Left hindlimb (tissue), 1 donor: Measurements from ENCODE around the gene TEDC1.

Experiments
- DNase-seq: peaks from one replicate; pipeline ENCODE4 v3.0.0-alpha.2; 2018

Gene TEDC1

DNA sequence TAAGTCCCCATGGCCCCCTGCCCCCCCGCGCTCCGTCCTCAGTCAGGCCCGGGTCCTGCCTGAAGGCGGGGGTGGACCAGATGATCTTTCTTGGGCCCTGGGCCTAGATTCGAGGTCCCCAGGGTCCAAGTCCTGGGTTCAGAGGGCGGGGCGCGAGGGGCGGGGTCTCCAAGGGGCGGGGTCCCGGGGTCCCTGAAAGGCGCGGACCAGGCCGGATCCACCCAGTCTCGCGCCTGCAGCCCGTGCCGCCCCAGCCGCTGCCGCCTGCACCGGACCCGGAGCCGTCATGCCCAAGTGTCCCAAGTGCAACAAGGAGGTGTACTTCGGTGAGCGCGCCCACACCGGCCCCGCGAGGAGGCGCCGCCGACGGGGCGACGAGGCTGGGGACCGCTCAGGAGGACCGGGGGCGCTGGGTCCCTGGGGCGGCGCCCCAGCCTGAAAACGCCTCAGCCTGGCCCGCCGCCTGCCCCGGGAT, 4.0 kb upstream of the TEDC1 start:
- peak; percentile 70 for DNase-seq

DNA sequence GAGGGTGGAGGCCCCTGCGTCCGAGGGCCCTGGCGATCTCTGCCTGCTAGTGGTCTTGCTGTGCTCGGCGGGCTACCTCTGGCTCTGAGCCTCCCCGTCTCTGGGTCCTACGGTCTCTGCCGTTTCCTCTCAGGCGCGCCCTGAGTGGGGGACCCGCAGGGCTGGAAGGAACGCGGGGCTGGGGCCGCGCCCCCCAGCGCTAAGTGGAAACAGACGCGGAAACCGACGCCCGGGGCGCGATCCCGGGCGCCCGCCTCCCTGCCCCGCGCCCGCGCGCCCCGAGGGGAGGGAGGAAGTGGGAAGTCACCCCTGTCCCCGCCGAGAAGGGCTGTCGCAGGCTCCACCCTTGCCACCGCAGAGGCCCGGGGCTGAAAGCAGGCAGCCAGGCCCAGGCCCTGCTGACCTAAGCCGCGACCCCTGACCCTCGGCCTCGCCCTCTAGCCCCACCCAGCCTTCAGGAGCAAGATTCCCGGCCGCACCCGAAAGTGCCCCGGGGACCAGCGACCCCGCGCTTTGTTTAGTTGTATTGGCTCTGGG, 3.5 kb upstream of the TEDC1 start:
- DNase-seq, result peak; percentile 65

DNA sequence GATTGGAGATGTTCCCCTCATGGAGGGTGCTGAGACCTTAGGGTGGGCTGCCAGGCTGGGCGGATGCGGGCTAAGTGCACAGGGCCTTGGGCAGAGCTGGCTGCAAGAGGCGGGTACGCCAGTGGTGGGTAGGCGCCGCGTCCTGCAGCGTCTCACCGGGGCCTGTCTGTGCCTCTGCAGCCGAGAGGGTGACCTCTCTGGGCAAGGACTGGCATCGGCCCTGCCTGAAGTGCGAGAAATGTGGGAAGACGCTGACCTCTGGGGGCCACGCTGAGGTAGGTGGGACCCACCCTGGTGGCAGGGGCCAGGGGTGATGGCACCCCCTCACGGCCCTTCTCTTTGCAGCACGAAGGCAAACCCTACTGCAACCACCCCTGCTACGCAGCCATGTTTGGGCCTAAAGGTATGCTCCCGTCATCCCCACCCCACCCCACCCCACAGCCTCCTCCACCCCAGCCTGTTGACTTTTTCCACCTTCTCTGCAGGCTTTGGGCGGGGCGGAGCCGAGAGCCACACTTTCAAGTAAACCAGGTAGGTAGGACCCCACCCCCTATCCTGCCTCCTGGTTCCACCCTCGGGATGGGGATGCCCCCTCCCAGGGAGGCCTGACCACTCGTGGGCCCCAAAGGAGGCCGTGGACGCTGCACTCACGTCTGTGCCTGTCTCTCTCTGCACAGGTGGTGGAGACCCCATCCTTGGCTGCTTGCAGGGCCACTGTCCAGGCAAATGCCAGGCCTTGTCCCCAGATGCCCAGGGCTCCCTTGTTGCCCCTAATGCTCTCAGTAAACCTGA, 2.9 kb upstream of the TEDC1 start:
- peak; percentile 54 for DNase-seq

DNA sequence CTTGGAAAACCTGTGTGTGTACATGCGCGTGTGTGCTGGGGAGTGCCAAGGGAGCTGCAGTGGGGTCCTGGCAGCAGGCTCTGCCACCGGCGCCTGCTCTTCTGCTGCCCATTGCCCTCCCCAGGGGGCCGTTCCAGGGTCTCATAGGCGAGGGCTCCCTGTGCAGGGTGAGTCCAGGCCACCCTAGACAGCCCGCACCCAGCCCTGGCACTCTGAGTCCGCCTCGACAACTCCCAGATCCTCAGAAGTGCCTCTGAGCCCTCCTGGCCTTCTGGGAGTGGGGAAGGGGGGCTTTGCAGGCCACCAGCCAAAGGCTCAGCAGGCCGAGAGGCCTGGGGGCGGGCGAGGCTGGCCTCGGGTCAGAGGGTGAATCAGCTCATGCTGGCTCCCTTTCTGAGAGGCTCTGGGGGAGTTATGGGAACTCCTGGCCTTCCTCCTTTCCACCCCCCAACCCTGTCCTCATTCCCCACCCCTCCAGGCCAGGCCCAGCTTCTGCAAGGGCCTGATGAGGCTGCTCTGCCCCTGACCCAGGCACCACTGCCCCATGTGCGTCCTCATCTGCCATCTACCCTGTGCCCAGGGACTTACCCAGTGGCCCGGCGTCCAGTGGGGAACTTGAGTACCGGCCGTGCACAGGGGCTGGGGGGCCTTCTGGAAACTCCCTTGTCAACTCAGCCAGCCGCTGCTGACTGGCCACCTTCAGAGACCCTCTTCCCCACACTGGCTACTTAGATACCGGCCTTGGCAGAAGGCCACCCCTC, 2.1 kb upstream of the TEDC1 start:
- peak; percentile 47 for DNase-seq

DNA sequence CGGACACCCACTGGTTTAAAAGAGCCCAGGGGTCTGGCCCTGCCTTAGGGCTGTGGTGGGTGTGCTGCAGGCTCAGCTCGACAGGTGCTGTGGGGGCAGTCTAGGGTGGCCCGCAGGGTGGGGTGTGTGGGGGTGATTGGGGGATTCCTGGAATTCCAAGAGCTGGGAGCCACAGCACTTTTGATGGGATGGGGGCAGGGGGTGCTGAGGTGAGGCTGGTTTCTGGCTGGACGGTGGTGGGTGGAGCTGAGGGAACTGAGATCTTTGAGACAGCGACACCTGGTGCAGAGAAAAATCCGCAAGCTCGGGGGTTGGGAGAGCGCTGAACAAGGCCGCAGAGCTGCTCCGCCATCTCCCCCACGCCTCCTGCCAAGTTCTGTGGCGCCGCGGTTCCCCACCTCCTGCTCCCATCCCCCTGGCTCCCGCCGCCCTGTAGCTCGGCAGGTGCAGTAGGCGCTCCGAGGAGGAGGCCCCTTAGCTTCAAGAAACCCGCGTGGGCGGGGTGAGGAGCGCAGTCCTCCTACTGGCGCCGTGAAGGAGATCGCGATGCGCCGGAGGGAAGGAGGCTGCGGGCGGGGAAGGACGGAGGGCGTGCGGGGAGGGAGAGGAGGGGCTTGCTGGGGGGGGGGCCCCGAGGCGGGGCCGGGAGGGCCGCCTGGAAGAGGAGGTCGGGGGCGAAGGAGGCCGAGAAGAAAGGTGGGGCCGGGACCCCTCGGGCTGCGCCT, 1.3 kb upstream of the TEDC1 start:
- DNase-seq, result peak; percentile 92

DNA sequence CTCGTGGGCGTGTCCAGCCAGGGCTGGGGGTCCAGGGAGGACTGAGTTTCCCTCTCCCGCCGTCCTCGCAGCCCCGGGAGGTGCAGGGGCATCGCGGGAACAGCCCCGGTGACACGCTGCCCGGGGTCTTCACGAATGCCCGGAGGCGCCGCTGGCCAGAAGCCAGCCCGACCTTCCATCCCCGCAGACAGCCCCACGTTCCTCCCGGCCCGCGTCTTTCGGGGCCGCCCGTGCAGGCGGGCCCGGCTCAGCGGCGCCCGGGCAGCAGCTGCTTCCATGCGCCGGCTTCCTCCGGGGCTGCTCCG, 827 bp upstream of the TEDC1 start:
- DNase-seq, result no peak

DNA sequence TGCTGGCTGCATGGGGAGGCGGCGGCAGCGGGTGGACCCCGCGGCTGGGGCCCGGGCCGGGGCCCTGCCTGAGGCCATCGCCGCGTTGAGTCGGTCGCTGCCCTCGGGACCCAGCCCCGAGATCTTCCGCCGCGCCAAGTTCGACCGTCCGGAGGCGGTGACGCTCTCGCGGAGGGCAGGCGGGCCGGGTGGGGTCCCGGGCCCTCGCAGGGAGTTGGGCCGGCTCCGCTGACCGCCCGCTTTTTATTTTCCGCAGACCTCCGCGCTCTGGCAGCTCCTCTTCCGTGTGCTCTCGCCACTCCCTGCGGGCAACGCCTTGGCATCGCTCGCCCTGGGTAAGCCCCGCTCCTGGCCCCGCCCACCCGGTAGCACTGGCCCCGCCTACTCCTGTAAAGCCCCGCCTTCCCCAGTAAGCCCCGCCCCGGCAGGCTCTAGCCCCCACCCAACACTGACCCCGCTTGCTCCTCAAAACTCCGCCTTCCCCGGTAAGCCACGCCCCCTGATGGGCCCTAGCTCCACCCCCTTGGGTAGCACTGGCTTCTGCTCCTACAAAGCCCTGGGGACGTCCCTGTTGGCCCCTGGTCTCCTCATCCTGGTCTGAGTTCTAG, 424 bp downstream of the TEDC1 start:
- DNase-seq, result peak; percentile 82

DNA sequence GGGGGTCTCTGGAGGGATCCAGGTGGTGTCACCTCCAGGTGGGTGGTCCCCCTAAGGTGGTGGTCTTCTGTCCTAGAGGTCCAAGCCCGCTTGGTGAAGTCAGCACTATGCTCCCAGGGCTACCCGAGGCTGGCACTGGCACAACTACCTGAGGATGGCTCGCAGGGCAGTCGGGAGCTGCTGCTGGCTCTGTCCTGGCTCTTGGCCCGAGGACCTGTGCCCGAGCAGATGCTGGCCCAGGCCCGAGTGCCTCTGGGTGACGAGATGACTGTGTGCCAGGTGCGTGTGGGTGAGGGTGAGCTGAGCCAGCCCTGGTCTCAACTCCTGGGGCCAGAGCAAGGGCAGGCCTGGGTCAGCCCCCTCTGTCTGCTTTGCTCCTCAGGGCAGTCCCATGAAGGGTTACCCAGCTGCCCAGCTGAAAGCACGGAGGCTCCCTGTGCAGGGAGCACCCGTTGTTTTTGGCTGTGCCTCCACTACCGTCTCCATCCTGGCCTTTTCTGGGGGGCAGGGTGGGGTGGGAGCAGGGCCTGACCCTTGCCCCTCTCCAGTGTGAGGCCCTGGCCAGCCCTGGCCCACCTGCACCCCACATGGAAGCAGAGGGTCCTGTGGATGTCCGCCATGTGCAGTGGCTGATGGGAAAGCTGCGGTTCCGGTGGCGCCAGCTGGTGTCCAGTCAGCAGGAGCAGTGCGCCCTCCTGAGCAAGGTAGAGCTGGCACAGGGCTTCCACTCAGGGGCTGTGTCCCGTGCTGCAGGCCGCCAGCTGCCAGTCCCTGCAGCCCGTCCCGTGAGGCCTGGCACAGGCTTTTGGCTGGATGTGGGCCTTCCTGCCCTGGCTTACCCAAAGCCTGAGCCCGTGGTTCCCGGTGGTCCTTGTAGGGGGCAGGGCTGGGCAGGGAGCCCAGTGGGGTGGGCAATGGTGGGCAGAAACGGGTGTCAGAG, 1.3 kb downstream of the TEDC1 start:
- DNase-seq, result peak; percentile 67

DNA sequence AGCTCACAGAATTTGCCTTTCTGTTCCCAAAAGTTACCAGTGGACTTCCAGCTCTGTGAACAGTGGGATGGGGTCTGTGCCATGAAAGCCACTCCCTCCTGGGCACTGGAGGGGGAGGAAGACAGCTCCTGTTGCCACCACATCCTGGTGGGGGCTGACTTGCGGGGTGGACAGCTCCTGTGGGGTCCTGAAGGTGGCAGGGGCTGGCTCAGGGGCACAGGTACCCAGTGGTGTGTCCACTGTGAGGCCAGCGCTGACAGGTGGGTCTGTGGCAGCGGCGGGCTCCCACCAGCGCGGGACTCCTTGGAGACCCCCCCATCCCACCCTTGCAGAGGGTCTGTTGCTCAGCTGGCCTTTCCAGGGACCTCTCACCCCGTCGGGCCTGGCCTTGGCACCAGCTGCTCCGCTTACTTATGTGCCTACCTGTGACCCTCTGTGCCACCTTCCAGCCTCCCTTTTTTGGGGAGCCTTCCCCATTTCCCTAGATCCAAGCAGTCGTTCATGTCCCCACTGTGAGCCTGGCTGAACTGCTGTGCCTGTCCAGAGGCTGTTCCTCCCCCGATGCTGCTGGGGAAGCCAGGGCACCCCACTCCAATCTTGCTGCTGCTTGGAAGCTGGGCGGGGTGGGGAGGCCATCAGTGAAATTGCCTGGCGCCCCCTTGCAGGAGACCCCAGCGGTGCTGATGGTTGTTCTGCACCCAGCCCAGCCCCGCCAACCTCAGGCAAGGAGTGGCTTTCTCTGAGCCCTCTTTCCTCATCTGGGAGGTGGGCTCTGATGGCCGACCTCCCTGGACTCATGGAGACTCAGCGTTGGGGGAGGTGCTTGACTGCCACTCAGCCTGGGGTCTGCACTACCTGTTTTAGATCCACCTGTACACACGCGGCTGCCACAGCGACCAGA, 2.2 kb downstream of the TEDC1 start:
- DNase-seq, result peak; percentile 48

DNA sequence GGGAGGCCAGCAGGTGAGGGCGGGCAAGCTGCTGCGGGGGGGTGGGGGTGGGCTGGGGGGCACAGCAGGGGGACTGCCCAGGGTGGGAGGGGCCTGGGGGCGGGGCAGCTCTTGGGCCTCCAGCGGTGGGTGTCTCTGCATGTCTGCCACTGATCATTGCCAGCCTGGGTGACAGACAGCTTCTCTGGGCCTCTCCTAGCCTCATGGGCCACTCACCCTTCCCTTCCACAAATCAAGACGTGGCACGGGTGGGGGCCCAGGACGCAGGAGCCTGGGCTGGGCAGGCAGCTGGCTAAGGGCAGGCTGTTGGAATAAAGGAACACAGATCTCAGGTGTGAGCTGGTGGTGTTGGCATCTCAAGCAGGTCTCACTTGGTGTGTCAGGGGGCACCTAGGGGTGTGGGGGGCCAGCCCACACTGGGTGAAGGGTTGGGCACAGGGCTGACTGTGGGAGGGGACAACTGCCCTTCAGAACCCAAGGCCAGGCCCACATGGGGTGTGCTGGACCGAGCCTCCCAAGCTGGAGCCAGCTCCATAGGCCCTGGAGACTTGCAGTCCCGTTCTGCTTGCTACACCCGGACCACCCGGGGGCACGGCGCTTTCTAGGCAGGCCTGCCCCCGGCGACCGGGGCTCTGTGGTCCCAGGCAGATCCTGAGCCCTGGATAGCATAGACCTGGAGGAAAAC, 3.0 kb downstream of the TEDC1 start:
- no peak for DNase-seq

DNA sequence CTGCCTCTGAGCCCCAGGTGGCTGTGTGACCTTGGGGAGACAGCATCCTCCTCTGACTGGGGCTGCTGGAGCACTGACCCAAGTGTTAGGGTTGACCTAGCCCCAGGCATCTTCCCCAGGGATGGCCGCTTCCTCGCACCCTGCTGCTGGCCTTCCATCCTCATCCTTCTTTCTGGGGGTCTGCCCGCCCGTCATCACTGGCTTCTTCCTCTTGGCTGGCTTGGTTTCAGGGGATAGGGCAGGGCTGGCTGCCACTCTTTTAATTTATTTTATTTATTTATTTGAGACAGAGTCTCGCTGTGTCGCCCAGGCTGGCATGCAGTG, 3.5 kb downstream of the TEDC1 start:
- DNase-seq, result no peak

DNA sequence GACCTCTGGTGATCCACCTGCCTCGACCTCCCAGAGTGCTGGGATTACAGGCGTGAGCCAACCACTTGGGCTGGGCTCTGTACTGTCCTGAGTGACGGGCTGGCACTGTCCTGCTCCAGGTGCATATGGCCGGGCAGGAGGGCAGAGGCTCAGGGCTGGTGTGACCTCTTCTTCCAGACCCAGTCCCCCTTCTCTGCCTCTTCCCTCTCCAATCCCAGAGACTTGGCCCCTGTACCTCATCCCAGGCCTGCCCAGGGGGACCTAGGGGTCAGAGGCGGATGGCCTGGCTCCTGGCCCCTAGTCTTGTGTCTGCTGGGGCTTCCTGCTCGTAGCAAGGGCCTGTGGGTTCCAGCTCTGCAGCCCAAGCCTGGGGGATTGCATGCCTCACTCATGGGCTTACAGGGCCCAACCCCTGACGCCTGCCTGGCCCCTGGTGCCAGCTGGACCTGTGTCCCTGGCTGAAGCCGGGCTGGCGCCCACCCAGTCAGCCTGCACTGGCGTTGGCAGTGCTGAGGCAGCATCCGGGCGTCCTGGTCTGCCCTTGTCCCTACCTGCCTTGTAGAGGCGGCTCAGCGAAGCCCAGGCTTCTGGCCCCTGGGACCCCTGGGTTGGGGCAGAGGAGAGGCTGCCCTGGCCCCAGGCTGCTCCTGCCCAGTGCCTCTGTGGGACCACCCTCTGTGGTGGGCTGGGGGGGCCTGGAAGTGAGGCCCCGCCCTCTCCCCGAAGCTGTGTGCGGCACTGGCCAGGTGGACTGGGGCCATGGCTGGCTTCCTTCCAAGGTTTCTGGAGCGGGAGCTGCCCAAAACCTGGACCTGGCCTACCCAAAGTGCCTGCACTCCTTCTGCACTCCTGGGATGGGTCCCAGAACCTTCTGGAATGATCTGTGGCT, 4.3 kb downstream of the TEDC1 start:
- peak; percentile 63 for DNase-seq

DNA sequence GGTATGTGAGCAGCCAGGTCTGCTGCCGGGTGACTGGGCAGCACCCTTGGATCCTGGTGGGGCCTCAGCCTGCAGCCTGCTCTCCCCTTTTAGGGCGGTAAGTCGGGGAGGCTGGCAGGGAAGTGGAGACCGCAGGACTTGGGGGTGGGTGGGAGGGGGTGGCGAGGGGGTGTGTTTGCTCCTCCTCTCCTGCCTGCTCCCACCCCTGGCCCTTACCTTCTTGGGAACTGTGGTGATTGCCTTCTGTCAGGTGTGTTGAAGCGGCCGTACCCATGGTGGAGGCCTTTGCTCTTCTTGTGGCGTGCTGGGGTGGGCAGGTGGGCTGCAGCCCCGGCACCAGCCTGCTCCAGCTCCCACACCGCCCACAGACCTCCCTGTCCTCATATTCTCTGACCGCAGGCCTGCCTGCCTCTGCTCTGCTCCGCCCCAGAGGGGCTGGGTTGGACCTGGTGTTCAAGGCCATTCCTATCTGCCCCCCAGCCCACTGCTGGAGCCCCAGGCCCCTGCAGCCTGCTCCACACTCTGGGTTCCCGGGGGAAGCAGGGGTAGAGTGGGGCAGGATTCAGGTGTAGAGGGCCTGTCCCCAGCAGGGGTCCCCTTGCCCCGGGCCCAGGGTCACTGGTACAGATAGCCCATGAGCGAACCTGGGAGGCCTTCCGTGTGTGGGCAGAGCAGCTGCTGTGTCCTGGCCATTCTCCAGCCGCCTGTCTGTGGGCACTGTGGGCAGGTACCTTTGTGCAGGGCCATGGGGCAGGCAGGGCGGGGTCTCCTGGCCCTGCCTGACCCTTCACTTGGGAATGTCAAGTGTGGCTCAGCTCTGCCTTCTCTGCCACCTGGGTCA, 5.2 kb downstream of the TEDC1 start:
- no peak for DNase-seq

DNA sequence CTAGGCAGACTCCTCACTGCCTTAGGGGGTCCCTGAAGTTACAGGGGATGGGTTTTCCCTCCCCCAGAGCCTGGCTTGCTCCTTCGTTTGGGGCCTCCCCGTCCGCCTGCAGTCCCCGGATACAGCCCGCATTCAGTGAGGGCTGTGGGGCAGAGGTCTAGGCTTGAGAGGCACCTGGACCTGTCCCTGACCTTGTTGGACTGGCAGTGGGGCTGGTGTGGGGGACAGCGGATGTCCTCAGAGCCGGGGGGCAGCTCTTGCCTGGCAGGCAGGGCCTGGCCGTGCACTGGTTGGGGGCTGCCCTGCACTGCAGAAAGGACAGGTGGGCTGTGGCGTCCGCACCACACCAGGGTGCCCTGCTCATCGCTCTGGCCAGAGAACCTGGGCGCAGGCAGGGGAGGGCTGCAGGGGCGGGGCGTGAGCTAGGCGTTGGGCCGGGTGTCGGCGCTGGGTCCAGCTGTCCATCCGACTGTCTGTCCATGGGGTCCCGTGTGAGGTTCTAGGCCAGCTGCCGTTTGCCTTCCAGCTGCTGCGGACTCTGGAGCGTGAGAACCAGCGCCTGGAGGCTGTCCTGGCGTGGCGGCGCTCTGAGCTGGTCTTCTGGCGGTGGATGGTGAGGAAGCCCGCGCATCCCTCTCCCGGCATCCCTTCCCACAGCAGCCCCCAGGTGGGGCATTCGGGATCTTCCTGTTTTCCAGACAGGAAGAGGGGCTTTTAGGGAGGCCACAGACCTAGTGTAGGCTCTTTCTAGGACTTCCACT, 6.0 kb downstream of the TEDC1 start:
- DNase-seq, result no peak

DNA sequence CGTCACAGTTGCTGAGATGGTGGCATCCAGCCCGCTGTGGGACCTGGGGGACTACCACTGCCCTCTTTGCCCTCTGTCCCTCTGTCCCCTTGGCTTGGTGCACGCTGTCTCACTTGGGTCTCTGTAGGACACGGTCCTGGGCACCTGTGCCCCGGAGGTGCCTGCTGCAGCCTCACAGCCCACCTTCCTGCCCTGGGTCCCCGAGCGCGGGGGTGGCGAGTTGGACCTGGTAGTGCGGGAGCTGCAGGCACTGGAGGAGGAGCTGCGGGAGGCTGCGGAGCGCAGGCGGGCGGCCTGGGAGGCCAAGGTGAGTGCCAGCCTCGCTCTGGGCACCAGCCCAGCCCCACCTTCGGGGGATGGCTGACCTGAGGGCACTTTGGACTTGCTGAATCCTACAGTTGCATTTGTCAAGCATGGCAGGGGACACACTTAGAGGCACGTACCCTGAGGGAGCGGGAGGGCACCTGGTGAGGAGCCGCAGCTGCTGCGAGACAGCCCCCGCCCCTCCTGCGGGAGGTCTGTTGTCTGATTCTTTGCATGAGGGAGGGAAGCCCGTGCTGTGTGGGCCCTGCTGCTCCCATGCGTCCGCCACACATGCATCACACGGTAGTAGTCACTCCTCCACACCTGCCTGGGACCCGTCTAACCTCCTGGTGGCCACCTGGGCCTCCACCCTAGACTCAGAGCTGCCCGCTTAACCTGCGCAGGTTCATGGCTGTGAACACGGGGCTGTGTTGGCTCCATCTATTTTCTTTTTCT, 6.8 kb downstream of the TEDC1 start:
- DNase-seq, result no peak

DNA sequence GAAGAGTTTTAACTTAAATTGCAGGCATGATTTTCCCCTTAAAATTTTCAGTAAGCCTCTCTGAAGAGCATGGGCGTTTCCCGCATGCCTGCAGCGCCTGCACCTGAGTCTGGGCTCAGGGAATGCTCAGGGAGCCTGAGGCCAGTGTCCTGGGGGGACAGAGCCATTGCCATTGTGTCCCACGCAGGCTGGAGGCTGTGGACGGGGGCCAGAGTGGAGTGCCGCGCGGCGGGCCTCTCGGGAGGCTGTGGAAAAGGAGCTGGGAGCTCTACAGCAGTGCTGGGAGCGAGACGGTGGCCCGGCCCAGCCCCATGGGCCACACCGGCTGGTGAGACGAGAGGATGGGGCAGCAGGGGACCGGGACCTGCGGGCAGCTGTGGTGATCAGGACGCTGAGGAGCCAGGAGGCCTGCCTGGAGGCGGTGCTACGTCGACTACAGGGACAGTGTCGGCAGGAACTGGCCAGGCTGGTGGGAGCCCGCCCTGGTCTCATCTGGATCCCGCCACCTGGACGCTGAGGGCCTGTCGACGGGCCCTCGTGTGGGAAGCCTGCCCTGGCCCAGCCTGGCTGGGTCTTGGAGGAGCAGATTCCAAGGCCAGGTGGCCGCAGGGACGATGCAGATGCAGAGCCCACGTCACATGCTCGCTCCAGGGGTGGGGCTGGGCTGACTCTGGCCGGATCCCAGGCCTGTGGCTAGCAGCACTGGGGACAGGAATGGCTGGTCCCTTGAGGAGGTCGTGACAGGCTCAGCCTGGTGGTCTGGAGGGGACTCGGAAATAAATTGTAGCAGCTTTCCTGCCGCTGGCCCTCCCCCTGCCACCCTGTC, 7.6 kb downstream of the TEDC1 start:
- no peak for DNase-seq
